ENCODE results near the gene TRIO. TPM values are rescaled to one million over a fixed set of nuclear protein-coding genes. Genes with fewer than 3 reads are reported as not detected.

Gene TRIO
- total RNA-seq, 1 experiment from 2014 or later = 88.8 TPM

DNA sequence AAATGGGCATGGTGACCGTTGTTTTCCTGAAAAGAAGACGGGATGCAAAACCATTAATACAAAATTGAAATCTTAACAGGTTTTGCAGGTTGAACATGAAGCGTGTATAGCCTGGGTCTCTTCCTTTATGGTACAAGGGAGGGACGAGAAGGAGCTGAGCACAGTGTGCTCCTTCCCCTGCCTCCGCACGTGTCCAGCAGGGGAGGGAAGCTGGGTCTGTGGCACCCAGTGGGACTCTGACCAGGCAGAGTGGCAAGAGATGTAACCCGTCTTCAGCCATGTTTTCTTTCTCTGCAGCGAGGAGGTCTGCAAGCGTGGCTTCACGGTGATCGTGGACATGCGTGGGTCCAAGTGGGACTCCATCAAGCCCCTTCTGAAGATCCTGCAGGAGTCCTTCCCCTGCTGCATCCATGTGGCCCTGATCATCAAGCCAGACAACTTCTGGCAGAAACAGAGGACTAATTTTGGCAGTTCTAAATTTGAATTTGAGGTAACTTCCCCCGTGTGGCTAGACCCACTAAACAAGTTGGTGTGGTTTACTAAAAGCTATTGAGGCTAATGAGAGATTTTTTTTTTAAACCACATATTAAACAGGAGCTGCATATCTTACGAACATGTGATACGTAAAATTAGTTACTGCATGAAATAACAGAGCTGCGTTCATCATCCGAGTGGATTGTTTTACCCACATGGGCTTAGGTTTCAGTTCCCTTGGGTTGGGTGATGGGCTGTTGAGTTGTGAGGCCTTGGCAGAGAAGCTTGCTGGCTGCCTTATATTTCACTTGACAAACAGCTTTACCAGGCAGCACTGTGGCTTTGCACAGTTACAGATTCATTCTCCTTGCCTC, 143.7 kb downstream of the TRIO start:
- CTCF ChIA-PET = interaction anchor here (0.7 kb wide), 1 partner anchor 179 kb away, joined by 3 read pairs; no protein-coding TSS in a partner anchor
- no peaks in the 10 kb centered on the region for H3K9me3 Mint-ChIP-seq
- DNase-seq (ENCODE audit: low spot score) = no peak
- no peak overlapping the region for H3K27ac Mint-ChIP-seq
- ATAC-seq = no peak
- peaks cover 28% of the 10 kb centered on the region for H3K4me1 Mint-ChIP-seq
- peaks cover 16% of the 10 kb centered on the region for H3K36me3 Mint-ChIP-seq
- POLR2A ChIA-PET = no interaction called here
- H3K27me3 Mint-ChIP-seq (ENCODE audit: low read depth) = no peaks in the 10 kb centered on the region
- TF ChIP-seq SMAD4 (CRISPR knock-in tag; IDR thresholded peaks at IDR 0.05) = no peak
- no peak for TF ChIP-seq ZNF671 (CRISPR knock-in tag; IDR thresholded peaks at IDR 0.05)
- TF ChIP-seq TCF7 (CRISPR knock-in tag; IDR thresholded peaks at IDR 0.05; ENCODE audit: low read depth) = no peak
- TF ChIP-seq, protein P1, sequence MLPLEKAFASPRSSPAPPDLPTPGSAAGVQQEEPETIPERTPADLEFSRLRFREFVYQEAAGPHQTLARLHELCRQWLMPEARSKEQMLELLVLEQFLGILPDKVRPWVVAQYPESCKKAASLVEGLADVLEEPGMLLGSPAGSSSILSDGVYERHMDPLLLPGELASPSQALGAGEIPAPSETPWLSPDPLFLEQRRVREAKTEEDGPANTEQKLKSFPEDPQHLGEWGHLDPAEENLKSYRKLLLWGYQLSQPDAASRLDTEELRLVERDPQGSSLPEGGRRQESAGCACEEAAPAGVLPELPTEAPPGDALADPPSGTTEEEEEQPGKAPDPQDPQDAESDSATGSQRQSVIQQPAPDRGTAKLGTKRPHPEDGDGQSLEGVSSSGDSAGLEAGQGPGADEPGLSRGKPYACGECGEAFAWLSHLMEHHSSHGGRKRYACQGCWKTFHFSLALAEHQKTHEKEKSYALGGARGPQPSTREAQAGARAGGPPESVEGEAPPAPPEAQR (CRISPR knock-in tag; IDR thresholded peaks at IDR 0.05) = no peak
- TF ChIP-seq NFE2L1 (CRISPR knock-in tag; IDR thresholded peaks at IDR 0.05) = no peak
- TF ChIP-seq ZNF138 (CRISPR knock-in tag; conservative IDR thresholded peaks at IDR 0.05) = no peak
- TF ChIP-seq, protein P2, sequence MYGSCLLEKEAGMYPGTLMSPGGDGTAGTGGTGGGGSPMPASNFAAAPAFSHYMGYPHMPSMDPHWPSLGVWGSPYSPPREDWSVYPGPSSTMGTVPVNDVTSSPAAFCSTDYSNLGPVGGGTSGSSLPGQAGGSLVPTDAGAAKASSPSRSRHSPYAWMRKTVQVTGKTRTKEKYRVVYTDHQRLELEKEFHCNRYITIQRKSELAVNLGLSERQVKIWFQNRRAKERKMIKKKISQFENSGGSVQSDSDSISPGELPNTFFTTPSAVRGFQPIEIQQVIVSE (CRISPR knock-in tag; IDR thresholded peaks at IDR 0.05; ENCODE audit: borderline replicate concordance) = no peak
- no peak for TF ChIP-seq RELA (CRISPR knock-in tag; IDR thresholded peaks at IDR 0.05; ENCODE audit: borderline replicate concordance)
- TF ChIP-seq TEAD1 (CRISPR knock-in tag; IDR thresholded peaks at IDR 0.05) = no peak
- TF ChIP-seq CREM (CRISPR knock-in tag; IDR thresholded peaks at IDR 0.05) = no peak
- TF ChIP-seq NR3C1 (CRISPR knock-in tag; conservative IDR thresholded peaks at IDR 0.05; ENCODE audit: low read depth) = no peak
- TF ChIP-seq, protein P3, sequence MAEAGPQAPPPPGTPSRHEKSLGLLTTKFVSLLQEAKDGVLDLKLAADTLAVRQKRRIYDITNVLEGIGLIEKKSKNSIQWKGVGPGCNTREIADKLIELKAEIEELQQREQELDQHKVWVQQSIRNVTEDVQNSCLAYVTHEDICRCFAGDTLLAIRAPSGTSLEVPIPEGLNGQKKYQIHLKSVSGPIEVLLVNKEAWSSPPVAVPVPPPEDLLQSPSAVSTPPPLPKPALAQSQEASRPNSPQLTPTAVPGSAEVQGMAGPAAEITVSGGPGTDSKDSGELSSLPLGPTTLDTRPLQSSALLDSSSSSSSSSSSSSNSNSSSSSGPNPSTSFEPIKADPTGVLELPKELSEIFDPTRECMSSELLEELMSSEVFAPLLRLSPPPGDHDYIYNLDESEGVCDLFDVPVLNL (CRISPR knock-in tag; IDR thresholded peaks at IDR 0.05; ENCODE audit: borderline replicate concordance, low read depth) = no peak
- TF ChIP-seq NFATC4 (CRISPR knock-in tag; IDR thresholded peaks at IDR 0.05) = no peak
- TF ChIP-seq, protein P4, sequence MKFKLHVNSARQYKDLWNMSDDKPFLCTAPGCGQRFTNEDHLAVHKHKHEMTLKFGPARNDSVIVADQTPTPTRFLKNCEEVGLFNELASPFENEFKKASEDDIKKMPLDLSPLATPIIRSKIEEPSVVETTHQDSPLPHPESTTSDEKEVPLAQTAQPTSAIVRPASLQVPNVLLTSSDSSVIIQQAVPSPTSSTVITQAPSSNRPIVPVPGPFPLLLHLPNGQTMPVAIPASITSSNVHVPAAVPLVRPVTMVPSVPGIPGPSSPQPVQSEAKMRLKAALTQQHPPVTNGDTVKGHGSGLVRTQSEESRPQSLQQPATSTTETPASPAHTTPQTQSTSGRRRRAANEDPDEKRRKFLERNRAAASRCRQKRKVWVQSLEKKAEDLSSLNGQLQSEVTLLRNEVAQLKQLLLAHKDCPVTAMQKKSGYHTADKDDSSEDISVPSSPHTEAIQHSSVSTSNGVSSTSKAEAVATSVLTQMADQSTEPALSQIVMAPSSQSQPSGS (CRISPR knock-in tag; IDR thresholded peaks at IDR 0.05; ENCODE audit: borderline replicate concordance, low read depth) = no peak
- TF ChIP-seq, protein P5, sequence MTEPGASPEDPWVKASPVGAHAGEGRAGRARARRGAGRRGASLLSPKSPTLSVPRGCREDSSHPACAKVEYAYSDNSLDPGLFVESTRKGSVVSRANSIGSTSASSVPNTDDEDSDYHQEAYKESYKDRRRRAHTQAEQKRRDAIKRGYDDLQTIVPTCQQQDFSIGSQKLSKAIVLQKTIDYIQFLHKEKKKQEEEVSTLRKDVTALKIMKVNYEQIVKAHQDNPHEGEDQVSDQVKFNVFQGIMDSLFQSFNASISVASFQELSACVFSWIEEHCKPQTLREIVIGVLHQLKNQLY (CRISPR knock-in tag; IDR thresholded peaks at IDR 0.05) = no peak
- TF ChIP-seq, protein P6, sequence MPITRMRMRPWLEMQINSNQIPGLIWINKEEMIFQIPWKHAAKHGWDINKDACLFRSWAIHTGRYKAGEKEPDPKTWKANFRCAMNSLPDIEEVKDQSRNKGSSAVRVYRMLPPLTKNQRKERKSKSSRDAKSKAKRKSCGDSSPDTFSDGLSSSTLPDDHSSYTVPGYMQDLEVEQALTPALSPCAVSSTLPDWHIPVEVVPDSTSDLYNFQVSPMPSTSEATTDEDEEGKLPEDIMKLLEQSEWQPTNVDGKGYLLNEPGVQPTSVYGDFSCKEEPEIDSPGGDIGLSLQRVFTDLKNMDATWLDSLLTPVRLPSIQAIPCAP (CRISPR knock-in tag; IDR thresholded peaks at IDR 0.05) = no peak
- no peak for TF ChIP-seq CBFB (CRISPR knock-in tag; IDR thresholded peaks at IDR 0.05; ENCODE audit: low read depth)
- TF ChIP-seq SOX15 (CRISPR knock-in tag; IDR thresholded peaks at IDR 0.05) = no peak
- no peak overlapping the region for H3K4me3 Mint-ChIP-seq
